Natural killer cell (primary cell): Measurements from ENCODE around the gene PKHD1. TPM values are rescaled to one million over a fixed set of nuclear protein-coding genes. Genes with fewer than 3 reads are reported as not detected.

ENCODE experiments used
- ATAC-seq, 3 donors: fragments of 150-1000 bp in 2 of 3; fragments of 200-7000 bp in 1 of 3; cut with Tn5 transposase; 1 replicate in 1 of 3; 2 replicates in 2 of 3; pipeline ENCODE4 v1.10.0; 2021; ENCODE audit warnings: mild to moderate bottlenecking in 2 of 3, moderate library complexity in 2 of 3
- DNase-seq, 2 donors: peaks; one replicate each; pipeline versions ENCODE4 v3.0.0 to v3.0.0-alpha.2; 2013 to 2021; ENCODE audit warnings: mixed read lengths in 1 of 2
- H3K27ac ChIP-seq: one replicate; pipeline ENCODE4 v1.5.1; 2013; ENCODE audit warnings: mild to moderate bottlenecking, low read length
- H3K27me3 ChIP-seq: one replicate; pipeline ENCODE4 v1.6.1; 2013; ENCODE audit warnings: low read length; ENCODE audit not compliant: control insufficient read depth, insufficient read depth
- H3K36me3 ChIP-seq: one replicate; pipeline ENCODE4 v1.6.1; 2013; ENCODE audit warnings: low read length; ENCODE audit not compliant: control insufficient read depth, insufficient read depth
- H3K4me1 ChIP-seq: one replicate; pipeline ENCODE4 v1.6.1; 2013; ENCODE audit warnings: low read length; ENCODE audit not compliant: control insufficient read depth, insufficient read depth
- H3K4me3 ChIP-seq: one replicate; pipeline ENCODE4 v1.5.1; 2013; ENCODE audit warnings: low read length
- H3K9me3 ChIP-seq: one replicate; pipeline ENCODE4 v1.6.1; 2013; ENCODE audit warnings: low read length; ENCODE audit not compliant: control insufficient read depth, insufficient read depth
- H3K27ac Mint-ChIP-seq, 2 donors: one replicate each; pipeline ENCODE4 v1.8.0; 2022; ENCODE audit warnings: mild to moderate bottlenecking in 2 of 2, mixed read lengths in 2 of 2, moderate library complexity in 1 of 2
- H3K27me3 Mint-ChIP-seq, 2 donors: one replicate each; pipeline ENCODE4 v1.8.0; 2022; ENCODE audit warnings: low read depth in 2 of 2, mixed read lengths in 2 of 2
- H3K36me3 Mint-ChIP-seq: one replicate; pipeline ENCODE4 v1.8.0; 2022; ENCODE audit warnings: mixed read lengths
- H3K4me1 Mint-ChIP-seq, 2 donors: one replicate each; pipeline ENCODE4 v1.8.0; 2022; ENCODE audit warnings: mixed read lengths in 2 of 2
- H3K4me3 Mint-ChIP-seq: one replicate; pipeline ENCODE4 v1.8.0; 2022; ENCODE audit warnings: mild to moderate bottlenecking, moderate library complexity, mixed read lengths
- H3K9me3 Mint-ChIP-seq, 2 donors: one replicate each; pipeline ENCODE4 v1.8.0; 2022; ENCODE audit warnings: mixed read lengths in 2 of 2
- CTCF ChIP-seq: fragments of 200-600 bp; IDR thresholded peaks from one replicate; pipeline ENCODE4 v1.8.0; 2022; ENCODE audit warnings: antibody characterized with exemption
- WGBS: methylation state at CpG from one replicate; pipeline ENCODE4 v1.1.7; 2013; ENCODE audit warnings: missing lambda C conversion rate; ENCODE audit not compliant: insufficient coverage; 5-methylcytosine and 5-hydroxymethylcytosine counted together
- intact Hi-C: fragments of 100-400 bp; cut with micrococcal nuclease; formaldehyde crosslinking; loops from one replicate; pipeline ENCODE4 v1.14.2; 2022
- total RNA-seq, 4 donors: library from RNA; stranded (reverse); fragments of 120-200 nt in 1 of 4; gene quantifications; one replicate each; pipeline versions ENCODE4 v1.2.3 to v1.2.4, GENCODE V29; 2013 to 2022

Gene PKHD1
- total RNA-seq, 3 donors from 2014 or later (not counting 1 experiment from before 2014, with no cell fraction given): not detected

- H3K9me3 Mint-ChIP-seq: peaks cover 5 to 11% of the 10 kb centered on the region in 2 donors
- no peaks in the 10 kb centered on the region for H3K36me3 Mint-ChIP-seq
Observed at GRCh38 chr6:51684603-51685002, 402.8 kb downstream of the PKHD1 start.

DNA sequence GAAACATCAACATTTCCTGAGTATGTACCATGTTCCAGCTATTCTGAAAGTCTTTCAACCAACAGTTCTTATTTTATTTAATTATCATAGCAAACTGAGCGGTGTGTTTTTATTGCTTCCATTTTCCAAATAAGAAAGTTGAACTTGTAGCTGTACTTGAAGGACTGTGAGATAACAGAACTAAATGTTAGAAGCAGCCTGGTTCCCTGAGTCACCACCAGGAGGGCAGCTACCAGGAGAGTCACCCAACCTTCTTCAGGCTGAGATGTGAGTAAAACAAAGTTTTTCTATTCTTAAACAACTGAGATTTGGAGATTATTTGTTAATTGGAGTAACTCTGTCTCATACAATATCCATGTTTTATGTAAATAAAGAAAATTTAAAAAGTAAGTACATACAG is 403.4 kb downstream of the PKHD1 start:
- H3K27me3 Mint-ChIP-seq: no peaks in the 10 kb centered on the region
- intact Hi-C loops: no loop called here
- no peaks in the 10 kb centered on the region for H3K36me3 Mint-ChIP-seq
- DNase-seq: no peak
- Histone ChIP-seq H3K9me3 (no peaks in the 10 kb centered on the region), H3K4me3 (no peak overlapping the region), H3K36me3 (no peaks in the 10 kb centered on the region), H3K4me1 (no peaks in the 10 kb centered on the region), H3K27me3 (no peaks in the 10 kb centered on the region), H3K27ac (no peak overlapping the region)
- H3K9me3 Mint-ChIP-seq: peaks cover 5 to 11% of the 10 kb centered on the region in 2 donors
- 91% methylated on average over 1 of the region's 1 CpG for WGBS
- ATAC-seq: no peak
- H3K4me1 Mint-ChIP-seq: no peaks in the 10 kb centered on the region
- no peak overlapping the region for H3K27ac Mint-ChIP-seq
- TF ChIP-seq CTCF: no peak
- H3K4me3 Mint-ChIP-seq: no peak overlapping the region

More at GRCh38 chr6:51684603-51685002, 402.8 kb downstream of the PKHD1 start:
- Mint-ChIP-seq H3K4me3 (no peak overlapping the region), H3K27me3 (no peaks in the 10 kb centered on the region), H3K27ac (no peak overlapping the region), H3K4me1 (no peaks in the 10 kb centered on the region)
- no peaks in the 10 kb centered on the region for H3K27me3 ChIP-seq
- H3K9me3 ChIP-seq: no peaks in the 10 kb centered on the region
- H3K4me3 ChIP-seq: no peak overlapping the region
- no peaks in the 10 kb centered on the region for H3K36me3 ChIP-seq
- no peak for TF ChIP-seq CTCF
- intact Hi-C loops: no loop called here
- DNase-seq: no peak
- no peaks in the 10 kb centered on the region for H3K4me1 ChIP-seq
- H3K27ac ChIP-seq: no peak overlapping the region
- no peak for ATAC-seq

DNA sequence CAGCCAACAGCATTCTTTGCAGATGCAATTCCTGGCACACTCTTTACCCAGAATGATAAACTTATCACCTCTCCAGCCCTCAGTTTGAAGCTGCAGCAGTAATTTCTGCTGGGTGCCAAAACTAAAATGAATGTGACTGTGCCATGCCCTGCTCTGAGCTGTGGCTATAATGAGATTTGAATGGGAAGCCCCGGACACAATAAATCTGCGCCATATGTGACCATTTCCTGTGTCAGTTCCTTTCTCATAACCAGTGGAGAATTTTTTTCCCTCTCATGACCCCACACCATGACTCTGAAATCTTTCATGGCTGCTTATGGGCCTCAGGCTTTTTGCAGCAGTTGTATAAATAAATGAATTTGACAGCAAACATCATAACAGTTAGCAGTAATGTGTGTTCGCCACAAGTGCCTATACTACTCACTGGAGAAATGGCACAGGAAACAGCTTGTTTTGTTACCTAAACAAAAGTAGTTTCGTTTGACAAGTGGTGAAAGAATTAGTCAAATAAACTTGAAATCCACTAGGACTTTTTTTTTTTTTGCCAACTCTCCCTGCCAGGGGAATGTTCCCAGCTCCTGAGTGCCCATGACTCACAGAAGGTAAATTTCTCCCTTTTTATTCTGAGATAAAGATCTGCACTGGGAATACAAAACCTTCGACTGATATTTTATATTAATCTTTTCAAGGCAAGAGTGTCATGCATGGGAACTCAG is 408.4 kb downstream of the PKHD1 start:
- DNase-seq (no peak), ATAC-seq (no peak)
- Mint-ChIP-seq H3K9me3 (peaks cover 0 to 6% of the 10 kb centered on the region in 2 donors), H3K27ac (no peak overlapping the region), H3K36me3 (no peaks in the 10 kb centered on the region), H3K4me3 (no peak overlapping the region), H3K4me1 (no peaks in the 10 kb centered on the region), H3K27me3 (no peaks in the 10 kb centered on the region)
- Histone ChIP-seq H3K4me1 (no peaks in the 10 kb centered on the region), H3K27me3 (no peaks in the 10 kb centered on the region), H3K4me3 (no peak overlapping the region), H3K9me3 (no peaks in the 10 kb centered on the region), H3K27ac (no peak overlapping the region), H3K36me3 (no peaks in the 10 kb centered on the region)
- TF ChIP-seq CTCF: no peak
- intact Hi-C loops: no loop called here
- 42% methylated on average over 5 of the region's 5 CpGs for WGBS

GRCh38 chr6:51678274-51678673 is 409.1 kb downstream of the PKHD1 start:
- no peaks in the 10 kb centered on the region for H3K4me1 Mint-ChIP-seq
- no peak overlapping the region for H3K27ac Mint-ChIP-seq
- H3K36me3 Mint-ChIP-seq: no peaks in the 10 kb centered on the region
- no peak overlapping the region for H3K4me3 Mint-ChIP-seq
- no peak overlapping the region for H3K4me3 ChIP-seq
- no CpG with 5 or more reads among the region's 1 CpG for WGBS
- H3K36me3 ChIP-seq: no peaks in the 10 kb centered on the region
- ATAC-seq (no peak), DNase-seq (no peak)
- no peaks in the 10 kb centered on the region for H3K4me1 ChIP-seq
- H3K27ac ChIP-seq: no peak overlapping the region
- no peaks in the 10 kb centered on the region for H3K27me3 Mint-ChIP-seq
- no peaks in the 10 kb centered on the region for H3K9me3 ChIP-seq
- H3K9me3 Mint-ChIP-seq: peaks cover 0 to 9% of the 10 kb centered on the region in 2 donors
- intact Hi-C loops: no loop called here
- TF ChIP-seq CTCF: no peak
- no peaks in the 10 kb centered on the region for H3K27me3 ChIP-seq
